ENCODE measurements around the gene SAC3D1.

SAC3D1 gene

GRCh38 chr11:65026810-65027209, 14.2 kb upstream of the SAC3D1 start:
- DNase-seq (ENCODE audit: insufficient read length, low spot score) (no peak), FAIRE-seq (no peak)
- TF ChIP-seq CTCF (IDR thresholded peaks at IDR 0.05; ENCODE audit: insufficient read depth, missing control alignments): no peak

DNA sequence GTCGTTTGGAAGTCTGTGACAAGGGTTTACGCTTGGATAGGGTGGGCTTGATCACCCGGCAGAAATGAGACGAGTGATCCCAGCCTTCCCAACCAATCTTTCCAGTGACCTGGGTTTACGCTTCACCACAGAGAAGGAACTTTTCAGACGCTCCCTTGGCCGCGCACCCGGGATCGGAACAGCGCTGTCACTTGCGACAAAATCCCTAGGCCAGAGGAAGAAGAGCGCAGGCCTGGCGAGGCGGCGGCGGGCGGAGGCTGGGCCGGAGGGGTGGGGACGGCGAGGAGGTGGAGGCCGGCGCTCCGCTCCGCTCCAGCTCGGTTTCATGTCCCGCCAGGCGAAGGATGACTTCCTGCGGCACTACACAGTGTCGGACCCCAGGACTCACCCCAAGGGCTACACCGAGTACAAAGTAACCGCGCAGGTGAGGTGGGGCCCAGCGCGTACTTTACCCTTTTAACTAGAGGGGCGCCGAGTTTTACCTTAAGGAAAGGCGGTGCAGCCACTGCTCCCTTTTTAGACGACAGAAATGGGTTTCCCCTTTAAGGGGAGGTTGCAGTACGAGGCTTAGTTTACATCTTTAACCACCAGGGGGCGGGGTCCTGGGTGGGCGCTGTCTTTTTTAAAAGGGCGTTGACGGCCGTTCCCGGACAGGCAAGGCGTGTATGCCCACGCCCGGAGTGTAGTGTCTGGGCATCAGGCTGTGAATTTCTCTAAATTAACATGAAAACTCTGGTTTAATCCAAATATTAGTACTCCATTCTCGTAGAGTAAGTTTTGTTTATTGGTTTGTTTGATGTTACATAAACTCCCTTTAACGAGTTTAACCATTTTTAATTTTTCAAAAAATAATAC, 13.6 kb upstream of the SAC3D1 start, which contains the start of gene SNX15:
SNX15 (plus strand) TSS at position 227 of the 855 bp plus-strand sequence; CDS start at position 326, 99 bp downstream.
- TF ChIP-seq CTCF (IDR thresholded peaks at IDR 0.05; ENCODE audit: insufficient read depth, missing control alignments): peak; percentile 36
- no peak for FAIRE-seq
- DNase-seq (ENCODE audit: insufficient read length, low spot score): peak; percentile 82

DNA sequence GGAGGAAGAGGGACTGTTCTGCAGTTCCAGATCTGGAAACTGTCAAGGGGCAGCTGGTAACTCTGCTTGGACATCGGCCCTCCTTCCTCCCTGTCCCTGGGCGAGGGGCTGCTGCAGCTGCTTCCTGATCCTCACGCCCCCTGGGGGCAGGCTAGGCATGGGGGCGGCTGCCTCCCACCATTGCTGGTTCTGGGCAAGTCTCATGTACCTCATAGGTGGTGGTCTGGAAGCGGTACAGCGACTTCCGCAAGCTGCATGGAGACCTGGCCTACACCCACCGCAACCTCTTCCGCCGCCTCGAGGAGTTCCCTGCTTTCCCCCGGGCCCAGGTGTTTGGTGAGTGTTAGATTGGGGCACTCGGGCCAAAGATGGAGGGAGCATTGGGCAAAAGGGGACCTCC, 8.8 kb upstream of the SAC3D1 start:
- no peak for TF ChIP-seq CTCF (IDR thresholded peaks at IDR 0.05; ENCODE audit: insufficient read depth, missing control alignments)
- no peak for FAIRE-seq
- DNase-seq (ENCODE audit: insufficient read length, low spot score): no peak

DNA sequence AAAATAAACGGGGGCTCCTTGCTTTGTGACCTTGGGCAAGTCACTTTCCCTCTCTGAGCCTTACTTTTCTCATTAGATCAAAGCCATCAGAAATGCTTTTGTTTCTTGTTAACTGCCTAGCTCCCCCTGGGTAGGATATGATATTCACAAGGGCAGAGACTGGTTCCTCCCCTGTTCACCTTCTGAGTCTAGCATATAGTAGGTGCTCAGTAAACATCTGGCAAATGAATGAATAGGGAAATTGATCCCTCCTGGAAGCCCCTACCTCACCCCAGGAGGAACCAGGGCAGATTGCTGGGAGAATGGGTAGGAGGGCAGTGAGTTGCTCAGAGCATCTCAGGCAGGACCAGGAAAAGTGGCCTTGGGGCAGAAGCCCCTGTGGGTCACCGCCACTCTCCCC, 6.6 kb upstream of the SAC3D1 start:
- TF ChIP-seq CTCF (IDR thresholded peaks at IDR 0.05; ENCODE audit: insufficient read depth, missing control alignments): no peak
- DNase-seq (ENCODE audit: insufficient read length, low spot score): no peak
- no peak for FAIRE-seq

- FAIRE-seq (no peak), DNase-seq (ENCODE audit: insufficient read length, low spot score) (no peak)
- no peak for TF ChIP-seq CTCF (IDR thresholded peaks at IDR 0.05; ENCODE audit: insufficient read depth, missing control alignments)
Measured at GRCh38 chr11:65035579-65035978, 5.4 kb upstream of the SAC3D1 start.

DNA sequence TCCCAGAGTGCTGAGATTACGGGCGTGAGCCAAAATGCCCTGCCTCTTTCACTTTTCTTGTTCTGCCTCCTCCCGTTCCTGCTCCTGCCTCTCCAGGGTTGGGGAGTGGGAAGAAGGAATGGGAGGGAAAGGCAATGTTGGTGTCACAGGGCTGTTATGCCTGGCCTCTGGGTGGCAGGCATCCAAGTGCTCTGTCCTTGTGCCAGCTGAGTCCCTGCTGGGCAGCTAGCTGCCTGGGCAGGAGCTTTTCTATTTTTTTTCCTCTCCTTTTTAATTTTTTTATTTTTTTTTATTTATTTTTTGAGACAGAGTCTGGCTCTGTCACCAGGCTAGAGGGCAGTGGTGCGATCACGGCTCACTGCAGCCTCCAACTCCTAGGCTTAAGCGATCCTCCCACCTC, 4.1 kb upstream of the SAC3D1 start:
- no peak for TF ChIP-seq CTCF (IDR thresholded peaks at IDR 0.05; ENCODE audit: insufficient read depth, missing control alignments)
- FAIRE-seq (no peak), DNase-seq (ENCODE audit: insufficient read length, low spot score) (no peak)

DNA sequence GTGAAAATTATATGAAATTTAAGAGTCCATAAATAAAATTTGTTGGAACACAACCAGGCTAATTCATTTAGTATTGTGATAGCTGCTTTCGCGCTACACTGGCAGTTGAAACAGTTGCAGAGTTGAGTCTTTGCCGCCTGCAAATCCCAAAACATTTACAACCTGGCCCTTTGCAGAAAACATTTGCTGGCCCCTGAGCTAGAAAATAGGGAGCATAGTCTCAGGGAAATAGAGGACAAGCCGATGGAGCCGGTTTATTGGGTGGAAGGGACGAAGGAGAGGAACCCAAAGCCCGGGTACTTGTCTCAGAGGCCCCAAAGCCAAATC, 527 bp upstream of the SAC3D1 start:
- no peak for DNase-seq (ENCODE audit: insufficient read length, low spot score)
- no peak for TF ChIP-seq CTCF (IDR thresholded peaks at IDR 0.05; ENCODE audit: insufficient read depth, missing control alignments)
- FAIRE-seq: no peak
